ENCODE data around the gene SLX4IP. TPM values are rescaled to one million over a fixed set of nuclear protein-coding genes. Genes with fewer than 3 reads are reported as not detected.

SLX4IP gene
- polyA plus RNA-seq, 3 donors, result 0.76 to 2.5 (median 1.1) TPM

DNA sequence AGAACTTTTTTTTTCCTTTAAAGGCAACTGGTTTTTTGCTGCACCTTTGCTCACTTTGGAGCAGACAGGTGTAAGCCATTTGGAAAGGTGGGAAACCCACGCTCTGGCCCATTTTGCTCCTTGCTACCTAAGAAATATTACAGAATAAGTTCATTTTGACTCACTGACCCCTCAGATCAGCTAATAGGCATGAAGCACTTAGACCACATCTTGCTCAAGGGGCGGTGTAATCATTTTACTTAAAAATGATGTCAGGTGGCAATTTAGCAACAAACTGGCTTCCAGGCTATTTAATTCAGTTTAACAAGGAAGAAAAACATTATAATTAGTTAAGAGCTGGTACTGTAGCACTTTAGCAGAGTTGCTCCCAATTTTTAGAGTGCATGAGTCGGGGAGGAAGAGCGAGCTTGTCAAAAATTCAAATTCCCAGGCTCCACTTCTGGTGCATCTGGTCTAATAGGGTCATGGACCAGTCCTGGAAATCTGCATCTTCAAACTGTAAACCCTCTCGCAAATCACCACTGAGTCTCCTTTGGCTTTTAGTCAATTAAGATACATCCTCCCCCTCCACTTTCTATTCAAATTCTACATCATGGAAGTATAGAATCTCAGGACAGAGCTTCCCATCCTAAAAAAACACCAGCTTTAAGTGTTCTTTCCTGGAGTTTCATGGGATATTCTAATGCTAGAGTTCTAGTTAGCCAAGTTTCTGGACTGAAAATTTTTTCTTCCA lies 200.5 kb downstream of the SLX4IP start:
- Histone ChIP-seq H3K79me2 (ENCODE audit: insufficient read depth, low read length) (no peaks in the 10 kb centered on the region), H3K9ac (ENCODE audit: insufficient read depth, low read length, poor library complexity, severe bottlenecking) (no peak overlapping the region), H3K27ac (ENCODE audit: low read depth in 1 of 2, low read length in 2 of 2) (no peak overlapping the region), H4K20me1 (ENCODE audit: insufficient read depth, low read length) (no peaks in the 10 kb centered on the region), H2AFZ (ENCODE audit: insufficient read depth, low read depth, low read length, poor library complexity, severe bottlenecking) (no peak overlapping the region), H3K4me2 (replicated peaks; ENCODE audit: extremely low read depth, low read length, poor library complexity, severe bottlenecking) (no peak overlapping the region), H3K4me3 (replicated peaks in 1 of 3; ENCODE audit: low read depth in 2 of 3, low read length in 3 of 3) (no peak overlapping the region), H3K27me3 (ENCODE audit: control insufficient read depth in 2 of 2, insufficient read depth in 2 of 2, low read length in 2 of 2) (no peaks in the 10 kb centered on the region), H3K36me3 (replicated peaks in 1 of 2; ENCODE audit: control insufficient read depth in 1 of 2, insufficient read depth in 2 of 2, low read length in 2 of 2) (peaks cover 19 to 36% of the 10 kb centered on the region in 2 donors), H3K9me3 (replicated peaks in 1 of 2; ENCODE audit: control insufficient read depth in 1 of 2, insufficient read depth in 1 of 2, low read length in 2 of 2) (no peaks in the 10 kb centered on the region), H3K4me1 (ENCODE audit: control insufficient read depth in 1 of 2, insufficient read depth in 2 of 2, low read length in 2 of 2) (no peaks in the 10 kb centered on the region)
- WGBS (ENCODE audit: insufficient coverage), result 100% methylated on average over 2 of the region's 5 CpGs
- Mint-ChIP-seq H3K4me3 (no peak overlapping the region), H3K27me3 (ENCODE audit: low read depth in 3 of 3) (no peaks in the 10 kb centered on the region), H3K4me1 (no peaks in the 10 kb centered on the region), H3K36me3 (peaks cover 30 to 31% of the 10 kb centered on the region in 2 donors), H3K27ac (no peak overlapping the region), H3K9me3 (peaks cover 0 to 1% (median 0%) of the 10 kb centered on the region in 7 donors)
- intact Hi-C loops (cut with micrococcal nuclease), result no loop called here
- TF ChIP-seq, protein P1, sequence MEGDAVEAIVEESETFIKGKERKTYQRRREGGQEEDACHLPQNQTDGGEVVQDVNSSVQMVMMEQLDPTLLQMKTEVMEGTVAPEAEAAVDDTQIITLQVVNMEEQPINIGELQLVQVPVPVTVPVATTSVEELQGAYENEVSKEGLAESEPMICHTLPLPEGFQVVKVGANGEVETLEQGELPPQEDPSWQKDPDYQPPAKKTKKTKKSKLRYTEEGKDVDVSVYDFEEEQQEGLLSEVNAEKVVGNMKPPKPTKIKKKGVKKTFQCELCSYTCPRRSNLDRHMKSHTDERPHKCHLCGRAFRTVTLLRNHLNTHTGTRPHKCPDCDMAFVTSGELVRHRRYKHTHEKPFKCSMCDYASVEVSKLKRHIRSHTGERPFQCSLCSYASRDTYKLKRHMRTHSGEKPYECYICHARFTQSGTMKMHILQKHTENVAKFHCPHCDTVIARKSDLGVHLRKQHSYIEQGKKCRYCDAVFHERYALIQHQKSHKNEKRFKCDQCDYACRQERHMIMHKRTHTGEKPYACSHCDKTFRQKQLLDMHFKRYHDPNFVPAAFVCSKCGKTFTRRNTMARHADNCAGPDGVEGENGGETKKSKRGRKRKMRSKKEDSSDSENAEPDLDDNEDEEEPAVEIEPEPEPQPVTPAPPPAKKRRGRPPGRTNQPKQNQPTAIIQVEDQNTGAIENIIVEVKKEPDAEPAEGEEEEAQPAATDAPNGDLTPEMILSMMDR (IDR thresholded peaks at IDR 0.05), result no peak
- no peak for DNase-seq

DNA sequence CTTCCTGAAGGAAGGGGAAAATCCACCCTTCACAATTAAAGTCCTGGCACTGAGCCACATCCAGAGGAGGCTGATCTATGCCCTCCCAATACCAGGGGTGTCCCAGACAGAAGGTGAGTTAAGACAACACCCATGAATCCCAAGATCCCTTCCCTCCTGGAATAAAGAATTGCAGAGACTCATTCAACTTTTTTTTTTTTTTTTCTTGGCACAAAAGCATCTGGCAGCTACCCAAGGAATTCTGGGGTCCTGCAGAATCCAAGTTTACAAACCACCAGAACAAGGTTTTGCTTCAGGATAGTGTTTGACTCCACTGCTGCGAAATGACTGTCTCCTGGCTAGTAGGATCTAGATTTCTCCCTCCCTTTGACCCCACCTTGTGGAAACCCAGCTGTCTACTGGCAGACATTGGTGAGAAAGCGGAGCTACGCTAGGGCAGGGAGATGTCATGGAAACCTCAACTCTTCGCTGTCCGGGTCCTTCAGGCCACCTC lies 201.3 kb downstream of the SLX4IP start:
- TF ChIP-seq, protein P1 (IDR thresholded peaks at IDR 0.05), result no peak
- no peaks in the 10 kb centered on the region for H3K4me1 Mint-ChIP-seq
- H3K4me2 ChIP-seq (replicated peaks; ENCODE audit: extremely low read depth, low read length, poor library complexity, severe bottlenecking), result no peak overlapping the region
- no peak overlapping the region for H3K9ac ChIP-seq (ENCODE audit: insufficient read depth, low read length, poor library complexity, severe bottlenecking)
- H3K27ac ChIP-seq (ENCODE audit: low read depth in 1 of 2, low read length in 2 of 2), result no peak overlapping the region
- 100% methylated on average over 5 of the region's 5 CpGs for WGBS (ENCODE audit: insufficient coverage)
- H2AFZ ChIP-seq (ENCODE audit: insufficient read depth, low read depth, low read length, poor library complexity, severe bottlenecking), result no peak overlapping the region
- no peaks in the 10 kb centered on the region for H4K20me1 ChIP-seq (ENCODE audit: insufficient read depth, low read length)
- H3K4me1 ChIP-seq (ENCODE audit: control insufficient read depth in 1 of 2, insufficient read depth in 2 of 2, low read length in 2 of 2), result no peaks in the 10 kb centered on the region
- H3K27ac Mint-ChIP-seq, result no peak overlapping the region
- no peak overlapping the region for H3K4me3 ChIP-seq (replicated peaks in 1 of 3; ENCODE audit: low read depth in 2 of 3, low read length in 3 of 3)
- H3K27me3 Mint-ChIP-seq (ENCODE audit: low read depth in 3 of 3), result no peaks in the 10 kb centered on the region
- intact Hi-C loops (cut with micrococcal nuclease), result no loop called here
- H3K9me3 Mint-ChIP-seq, result peaks cover 0 to 1% (median 0%) of the 10 kb centered on the region in 7 donors
- H3K4me3 Mint-ChIP-seq, result no peak overlapping the region
- no peaks in the 10 kb centered on the region for H3K27me3 ChIP-seq (ENCODE audit: control insufficient read depth in 2 of 2, insufficient read depth in 2 of 2, low read length in 2 of 2)
- no peaks in the 10 kb centered on the region for H3K79me2 ChIP-seq (ENCODE audit: insufficient read depth, low read length)
- H3K36me3 Mint-ChIP-seq, result peaks cover 38 to 39% of the 10 kb centered on the region in 2 donors
- H3K36me3 ChIP-seq (replicated peaks in 1 of 2; ENCODE audit: control insufficient read depth in 1 of 2, insufficient read depth in 2 of 2, low read length in 2 of 2), result peaks cover 27 to 43% of the 10 kb centered on the region in 2 donors
- DNase-seq, result no peak
- no peaks in the 10 kb centered on the region for H3K9me3 ChIP-seq (replicated peaks in 1 of 2; ENCODE audit: control insufficient read depth in 1 of 2, insufficient read depth in 1 of 2, low read length in 2 of 2)

All from CD14-positive monocyte (primary cell).